Common myeloid progenitor, CD34-positive (primary cell): ENCODE results near the gene SLC9C1.
"Not testable (repeated sequence)": the region's sequence is repeated elsewhere in the genome, so short reads cannot be mapped to it uniquely, and the experiment has no call there.

ENCODE experiments used
- CTCF ChIA-PET: fragments of 350-600 bp; sonication (Branson Sonifier 250); formaldehyde crosslinking; loops from one replicate; lab custom pipeline; 2021; ENCODE audit warnings: antibody characterized with exemption; lab: Charles Lee
- POLR2A ChIA-PET: fragments of 350-600 bp; sonication (Branson Sonifier 250); formaldehyde crosslinking; loops from one replicate; lab custom pipeline; 2021; ENCODE audit warnings: antibody characterized with exemption; lab: Charles Lee
- DNase-seq, 3 donors: peaks; one replicate each; pipeline versions ENCODE4 v3.0.0 to v3.0.0-alpha.2; 2013
- H3K27ac ChIP-seq, 2 experiments: 1 replicate in 1 of 2; 2 replicates in 1 of 2; pipeline ENCODE4 v1.7.0; 2013; ENCODE audit warnings: inconsistent platforms in 2 of 2, low read length in 2 of 2, mild to moderate bottlenecking in 2 of 2, low read depth in 1 of 2, moderate library complexity in 1 of 2; ENCODE audit not compliant: severe bottlenecking in 2 of 2, insufficient read depth in 1 of 2, poor library complexity in 1 of 2
- H3K27me3 ChIP-seq, 5 experiments: replicated peaks in 2 of 5; 1 replicate in 3 of 5; 2 replicates in 2 of 5; pipeline versions ENCODE4 v1.6.1 to v1.7.0; 2013; ENCODE audit warnings: low read length in 4 of 5, mild to moderate bottlenecking in 2 of 5, moderate library complexity in 2 of 5, inconsistent platforms in 1 of 5; ENCODE audit not compliant: insufficient read depth in 5 of 5, control insufficient read depth in 4 of 5
- H3K36me3 ChIP-seq, 4 experiments: 1 replicate in 2 of 4; 2 replicates in 2 of 4; pipeline versions ENCODE4 v1.6.1 to v1.7.0; 2013; ENCODE audit warnings: low read length in 3 of 4, control low read depth in 1 of 4, mild to moderate bottlenecking in 1 of 4; ENCODE audit not compliant: control insufficient read depth in 4 of 4, insufficient read depth in 4 of 4
- H3K4me1 ChIP-seq, 4 experiments: 1 replicate in 3 of 4; 2 replicates in 1 of 4; pipeline versions ENCODE4 v1.6.1 to v1.7.1; 2013; ENCODE audit warnings: low read length in 3 of 4, mild to moderate bottlenecking in 3 of 4, control low read depth in 1 of 4, inconsistent platforms in 1 of 4, moderate library complexity in 1 of 4; ENCODE audit not compliant: control insufficient read depth in 4 of 4, insufficient read depth in 4 of 4; ENCODE audit errors: control extremely low read depth in 1 of 4
- H3K4me3 ChIP-seq, 7 experiments: 1 replicate in 4 of 7; 2 replicates in 3 of 7; pipeline versions ENCODE4 v1.5.1 to v1.7.0; 2013; ENCODE audit warnings: mild to moderate bottlenecking in 7 of 7, low read length in 6 of 7, moderate library complexity in 6 of 7, inconsistent platforms in 2 of 7, low read depth in 2 of 7, control low read depth in 1 of 7; ENCODE audit not compliant: insufficient read depth in 4 of 7, control insufficient read depth in 1 of 7; ENCODE audit errors: extremely low read depth in 1 of 7
- H3K9me3 ChIP-seq, 5 experiments: 1 replicate in 4 of 5; 2 replicates in 1 of 5; pipeline versions ENCODE4 v1.6.1 to v1.7.1; 2013; ENCODE audit warnings: low read length in 4 of 5, mild to moderate bottlenecking in 2 of 5, inconsistent platforms in 1 of 5, low read depth in 1 of 5, moderate library complexity in 1 of 5; ENCODE audit not compliant: control insufficient read depth in 4 of 5, insufficient read depth in 2 of 5; ENCODE audit errors: control extremely low read depth in 1 of 5
- WGBS: methylation state at CpG from one replicate; pipeline ENCODE4 v1.1.5; 2013; ENCODE audit not compliant: insufficient coverage; 5-methylcytosine and 5-hydroxymethylcytosine counted together

SLC9C1 gene

GRCh38 chr3:112200317-112200666 lies 93.7 kb downstream of the SLC9C1 start:
- CTCF ChIA-PET: no interaction called here
- H3K27ac ChIP-seq: no peak overlapping the region
- no CpG with 5 or more reads among the region's 3 CpGs for WGBS
- H3K36me3 ChIP-seq: no peaks in the 10 kb centered on the region
- DNase-seq: no peak
- no peak overlapping the region for H3K4me3 ChIP-seq
- H3K9me3 ChIP-seq: peaks cover 0 to 5% (median 0%) of the 10 kb centered on the region in 5 experiments
- POLR2A ChIA-PET: no interaction called here
- peaks cover 0 to 5% (median 0%) of the 10 kb centered on the region in 4 experiments for H3K4me1 ChIP-seq
- H3K27me3 ChIP-seq: no peaks in the 10 kb centered on the region

- H3K4me3 ChIP-seq: no peak overlapping the region
- DNase-seq: no peak
- H3K27ac ChIP-seq: no peak overlapping the region
- ChIA-PET POLR2A (no interaction called here), CTCF (no interaction called here)
- 100% methylated on average over 2 of the region's 5 CpGs for WGBS
- no peaks in the 10 kb centered on the region for H3K36me3 ChIP-seq
- H3K9me3 ChIP-seq: peaks cover 0 to 5% (median 0%) of the 10 kb centered on the region in 5 experiments
- no peaks in the 10 kb centered on the region for H3K27me3 ChIP-seq
- peaks cover 0 to 5% (median 0%) of the 10 kb centered on the region in 4 experiments for H3K4me1 ChIP-seq
Observed at GRCh38 chr3:112199622-112200316, 94.2 kb downstream of the SLC9C1 start.

GRCh38 chr3:112197131-112197530 lies 96.9 kb downstream of the SLC9C1 start:
- CTCF ChIA-PET: no interaction called here
- Histone ChIP-seq H3K4me1 (peaks cover 0 to 5% (median 0%) of the 10 kb centered on the region in 4 experiments), H3K9me3 (peaks cover 0 to 17% (median 9%) of the 10 kb centered on the region in 5 experiments), H3K27ac (no peak overlapping the region), H3K27me3 (no peaks in the 10 kb centered on the region), H3K4me3 (no peak overlapping the region), H3K36me3 (no peaks in the 10 kb centered on the region)
- WGBS: no CpG with 5 or more reads among the region's 1 CpG
- POLR2A ChIA-PET: no interaction called here
- DNase-seq: no peak

GRCh38 chr3:112187300-112187699 lies 106.7 kb downstream of the SLC9C1 start:
- Histone ChIP-seq H3K27ac (no peak overlapping the region), H3K4me3 (no peak overlapping the region), H3K27me3 (peaks cover 0 to 2% (median 0%) of the 10 kb centered on the region in 5 experiments), H3K36me3 (no peaks in the 10 kb centered on the region), H3K9me3 (peaks cover 0 to 10% (median 0%) of the 10 kb centered on the region in 5 experiments), H3K4me1 (no peaks in the 10 kb centered on the region)
- no peak for DNase-seq
- WGBS: 100% methylated on average over 1 of the region's 1 CpG
- ChIA-PET POLR2A (no interaction called here), CTCF (no interaction called here)

- H3K36me3 ChIP-seq, CTCF ChIA-PET, H3K27ac ChIP-seq, H3K27me3 ChIP-seq, POLR2A ChIA-PET, H3K4me1 ChIP-seq, H3K9me3 ChIP-seq: not testable (repeated sequence)
- peak overlapping the region in 3 of 7 experiments; percentile 40 to 56 (median 55) for H3K4me3 ChIP-seq
- DNase-seq: peak; percentile 8 to 42 (median 33)
- no CpG with 5 or more reads among the region's 42 CpGs for WGBS
Observed at GRCh38 chr3:112185423-112186035, 108.5 kb downstream of the SLC9C1 start.

GRCh38 chr3:112175646-112176045 lies 118.4 kb downstream of the SLC9C1 start:
- DNase-seq: no peak
- no peaks in the 10 kb centered on the region for H3K36me3 ChIP-seq
- no peaks in the 10 kb centered on the region for H3K4me1 ChIP-seq
- H3K27me3 ChIP-seq: no peaks in the 10 kb centered on the region
- H3K9me3 ChIP-seq: no peaks in the 10 kb centered on the region
- 83% methylated on average over 6 of the region's 6 CpGs for WGBS
- no peak overlapping the region for H3K27ac ChIP-seq
- ChIA-PET POLR2A (no interaction called here), CTCF (no interaction called here)
- no peak overlapping the region for H3K4me3 ChIP-seq

GRCh38 chr3:112175037-112175436 lies 119.0 kb downstream of the SLC9C1 start:
- H3K4me1 ChIP-seq: no peaks in the 10 kb centered on the region
- CTCF ChIA-PET: no interaction called here
- WGBS: 100% methylated on average over 4 of the region's 5 CpGs

More at GRCh38 chr3:112175037-112175436, 119.0 kb downstream of the SLC9C1 start:
- Histone ChIP-seq H3K9me3 (no peaks in the 10 kb centered on the region), H3K4me3 (no peak overlapping the region), H3K27me3 (no peaks in the 10 kb centered on the region), H3K27ac (no peak overlapping the region), H3K36me3 (no peaks in the 10 kb centered on the region)
- POLR2A ChIA-PET: no interaction called here
- DNase-seq: no peak
